ENCODE results near the gene JAML.

- TF ChIP-seq EZH2 (IDR thresholded peaks at IDR 0.05; ENCODE audit: low read depth, unreplicated experiment) (no peak), EZH2phosphoT487 (IDR thresholded peaks at IDR 0.05; ENCODE audit: unreplicated experiment) (no peak), CTCF (conservative IDR thresholded peaks at IDR 0.05; ENCODE audit: low read depth in 2 of 2) (no peak), ZNF114 (CRISPR knock-in tag; IDR thresholded peaks at IDR 0.05) (no peak), ZNF331 (CRISPR knock-in tag; IDR thresholded peaks at IDR 0.05; ENCODE audit: low read depth) (no peak), REST (IDR thresholded peaks at IDR 0.05; ENCODE audit: unreplicated experiment) (no peak)
These were observed 19.0 kb downstream of the JAML start for GRCh38 chr11:118205606-118206378.
